GF-D8 (cell line): ENCODE results near the gene UQCR11.

Experiments used
- DNase-seq: peaks from one replicate; lab custom pipeline; 2025; lab: John Stamatoyannopoulos, UW

The UQCR11 gene

GRCh38 chr19:1615156-1615765 lies 10.0 kb upstream of the UQCR11 start:
- no peak for DNase-seq

- no peak for DNase-seq
These were observed 8.7 kb upstream of the UQCR11 start for GRCh38 chr19:1613808-1614570.

- no peak for DNase-seq
These were observed 7.9 kb upstream of the UQCR11 start for GRCh38 chr19:1613146-1613545.

- no peak for DNase-seq
These were observed 7.1 kb upstream of the UQCR11 start for GRCh38 chr19:1612114-1613086.

- DNase-seq, result no peak
These were observed 6.1 kb upstream of the UQCR11 start for GRCh38 chr19:1611353-1611752.

- no peak for DNase-seq
These were observed 5.3 kb upstream of the UQCR11 start for GRCh38 chr19:1610579-1610978.

- no peak for DNase-seq
These were observed 4.6 kb upstream of the UQCR11 start for GRCh38 chr19:1609680-1610474.

- DNase-seq, result no peak
These were observed 3.8 kb upstream of the UQCR11 start for GRCh38 chr19:1609103-1609396.

- DNase-seq, result no peak
These were observed 3.3 kb upstream of the UQCR11 start for GRCh38 chr19:1608359-1609102.

- DNase-seq, result no peak
These were observed 933 bp upstream of the UQCR11 start for GRCh38 chr19:1606138-1606651.

- no peak for DNase-seq
These were observed 3.1 kb downstream of the UQCR11 start for GRCh38 chr19:1602091-1602707.

GRCh38 chr19:1601613-1602064 lies 3.6 kb downstream of the UQCR11 start:
- no peak for DNase-seq

- no peak for DNase-seq
These were observed 5.8 kb downstream of the UQCR11 start for GRCh38 chr19:1599460-1599846.

GRCh38 chr19:1598777-1599459 lies 6.3 kb downstream of the UQCR11 start:
- DNase-seq, result no peak

GRCh38 chr19:1593501-1593772 lies 11.8 kb downstream of the UQCR11 start:
- no peak for DNase-seq

GRCh38 chr19:1592755-1593500 lies 12.3 kb downstream of the UQCR11 start, which contains the start of gene MBD3:
MBD3 (minus strand) TSS chr19:1592865; CDS start chr19:1592631, 234 bp downstream.
- DNase-seq, result peak; percentile 80

GRCh38 chr19:1592024-1592754 lies 13.1 kb downstream of the UQCR11 start:
- DNase-seq, result peak; percentile 64

- DNase-seq, result no peak
These were observed 13.7 kb downstream of the UQCR11 start for GRCh38 chr19:1591421-1592023.
